OCI-LY7 (cell line): Measurements from ENCODE around the gene PIP.

ENCODE experiments used
- CTCF ChIP-seq: fragments of 200-600 bp; sonication (generic); conservative IDR thresholded peaks from 2 replicates; pipeline ENCODE4 v1.5.1; 2014; ENCODE audit warnings: mild to moderate bottlenecking, antibody characterized with exemption, low read length, moderate library complexity, mixed read lengths
- EZH2phosphoT487 ChIP-seq: fragments of 200-600 bp; sonication (generic); IDR thresholded peaks from 2 replicates; pipeline ENCODE4 v1.6.1; 2018; ENCODE audit warnings: low read depth, borderline replicate concordance, mild to moderate bottlenecking, mixed run types, antibody characterized with exemption, low read length, moderate library complexity, mixed read lengths

GRCh38 chr7:143130541-143130940 lies 1.3 kb upstream of the PIP start:
- no peak for TF ChIP-seq CTCF
- no peak for TF ChIP-seq EZH2phosphoT487
